Measurements from ENCODE around the gene KRT31. TPM values are rescaled to one million over a fixed set of nuclear protein-coding genes. Genes with fewer than 3 reads are reported as not detected.
A peak's percentile ranks its signal among the peaks of the same experiment; 100 is the strongest.

Gene KRT31
- total and polyA plus RNA-seq, 2 of the 4 experiments (the other 2 are of a cell fraction): 0.05 TPM; not detected in 1

- Histone ChIP-seq H3K56ac (ENCODE audit: extremely low read depth, insufficient read depth, low read length) (no peak overlapping the region), H3K9me3 (ENCODE audit: control insufficient read depth, insufficient read depth, low read length) (no peaks in the 10 kb centered on the region), H3K23ac (ENCODE audit: low read depth, low read length) (no peak overlapping the region), H2BK120ac (ENCODE audit: low read depth, low read length) (no peak overlapping the region), H3K14ac (replicated peaks; ENCODE audit: low read depth, low read length) (no peak overlapping the region), H2BK5ac (ENCODE audit: low read depth, low read length, poor library complexity, severe bottlenecking) (no peak overlapping the region), H3K79me1 (ENCODE audit: low read depth in 1 of 2, low read length in 2 of 2) (no peaks in the 10 kb centered on the region), H4K91ac (ENCODE audit: insufficient read depth, low read depth, low read length) (no peak overlapping the region), H2AK9ac (replicated peaks; ENCODE audit: low read depth, low read length, poor library complexity) (no peak overlapping the region), H2AFZ (replicated peaks; ENCODE audit: low read length, poor library complexity) (no peak overlapping the region), H2AK5ac (ENCODE audit: low read depth, low read length) (no peak overlapping the region), H2BK15ac (ENCODE audit: low read depth, low read length) (no peak overlapping the region), H3K4me3 (ENCODE audit: insufficient read depth, low read depth, low read length) (no peak overlapping the region), H2BK20ac (ENCODE audit: low read depth, low read length) (no peak overlapping the region), H3K27ac (ENCODE audit: insufficient read depth, low read length) (no peak overlapping the region), H3K27me3 (ENCODE audit: control insufficient read depth, insufficient read depth, low read length) (peaks cover 3% of the 10 kb centered on the region; the same call in 1 of the 2 replicates), H3K9ac (ENCODE audit: low read depth, low read length) (no peak overlapping the region), H3K18ac (ENCODE audit: low read depth, low read length) (no peak overlapping the region), H3K4me2 (ENCODE audit: low read depth, low read length) (no peak overlapping the region), H3K36me3 (ENCODE audit: control insufficient read depth, insufficient read depth, low read length) (no peaks in the 10 kb centered on the region), H4K20me1 (ENCODE audit: insufficient read depth, low read length) (no peaks in the 10 kb centered on the region), H3K4me1 (ENCODE audit: control insufficient read depth, insufficient read depth, low read length) (peaks cover 8% of the 10 kb centered on the region), H4K8ac (ENCODE audit: low read depth in 2 of 2, low read length in 2 of 2) (no peak overlapping the region), H3K4ac (ENCODE audit: low read depth, low read length) (no peak overlapping the region), H4K5ac (ENCODE audit: low read depth, low read length) (no peak overlapping the region), H3K9me1 (ENCODE audit: insufficient read depth, low read length) (peaks cover 5% of the 10 kb centered on the region)
- dilution Hi-C loops (cut with HindIII; ENCODE audit: low sequenced_read_pairs, unreplicated experiment) (no loop called here), in situ Hi-C loops (cut with MboI; ENCODE audit: low sequenced_read_pairs) (no loop called here), intact Hi-C loops (cut with micrococcal nuclease) (no loop called here)
- ChIA-PET POLR2A (ENCODE audit: unreplicated experiment) (no interaction called here), CTCF (no interaction called here)
- TF ChIP-seq CEBPB (IDR thresholded peaks at IDR 0.05; ENCODE audit: low read depth, low read length) (peak; percentile 93), BHLHE40 (IDR thresholded peaks at IDR 0.05; ENCODE audit: low read depth, low read length) (no peak)
- BruUV-seq (replicated peaks): no TSS peak
- DNase-seq (peak; percentile 44), ATAC-seq (ENCODE audit: low read depth) (peak; percentile 22; the same call in 1 of the 2 replicates)
- WGBS, 2 experiments (ENCODE audit: extremely low coverage in 2 of 2, insufficient read length in 1 of 2): 51% methylated on average over 3 of the region's 5 CpGs; no CpG with 5 or more reads in 1 of the 2 experiments
Measured at GRCh38 chr17:41439375-41439774, 42.0 kb upstream of the KRT31 start.
